SK-N-SH treated with all-trans-retinoic acid at 6 μM for 48 hours (cell line): ENCODE results near the gene RIN3.
A peak's percentile ranks its signal among the peaks of the same experiment; 100 is the strongest.

Experiments
- ATAC-seq: fragments of 200-7000 bp; cut with Tn5 transposase; 3 replicates; pipeline ENCODE4 v1.9.1; 2020; ENCODE audit warnings: mild to moderate bottlenecking, moderate library complexity
- ARNTL ChIP-seq: fragments of 450-650 bp; formaldehyde crosslinking; IDR thresholded peaks from 2 replicates; pipeline ENCODE4 v1.5.0; 2020; ENCODE audit warnings: low read depth, mild to moderate bottlenecking, moderate library complexity, borderline replicate concordance
- BACH2 ChIP-seq: fragments of 250-450 bp; sonication (Bioruptor Pico); IDR thresholded peaks from 2 replicates; pipeline ENCODE4 v1.9.0; 2021; ENCODE audit warnings: mild to moderate bottlenecking, borderline replicate concordance
- CSDC2 ChIP-seq: fragments of 250-450 bp; sonication (Bioruptor Pico); IDR thresholded peaks from 2 replicates; pipeline ENCODE4 v1.5.0; 2020; ENCODE audit warnings: mild to moderate bottlenecking, moderate library complexity
- ESRRG ChIP-seq: fragments of 250-450 bp; sonication (Bioruptor Pico); IDR thresholded peaks from 2 replicates; pipeline ENCODE4 v1.6.1; 2021; ENCODE audit warnings: mild to moderate bottlenecking
- GLIS3 ChIP-seq: fragments of 250-450 bp; sonication (Bioruptor Pico); IDR thresholded peaks from 2 replicates; pipeline ENCODE4 v1.5.0; 2020; ENCODE audit warnings: mild to moderate bottlenecking, moderate library complexity
- OSR1 ChIP-seq: fragments of 250-450 bp; sonication (Bioruptor Pico); IDR thresholded peaks from 2 replicates; pipeline ENCODE4 v1.8.0; 2022; ENCODE audit warnings: moderate library complexity, mild to moderate bottlenecking, inconsistent platforms
- PPARA ChIP-seq: fragments of 250-450 bp; sonication (Bioruptor Pico); IDR thresholded peaks from 2 replicates; pipeline ENCODE4 v1.5.0; 2020; ENCODE audit warnings: mild to moderate bottlenecking, borderline replicate concordance
- RARB ChIP-seq: fragments of 250-450 bp; sonication (Bioruptor Pico); IDR thresholded peaks from 2 replicates; pipeline ENCODE4 v1.8.0; 2021; ENCODE audit warnings: mild to moderate bottlenecking, moderate library complexity
- SNAI2 ChIP-seq: fragments of 250-450 bp; sonication (Bioruptor Pico); IDR thresholded peaks from 2 replicates; pipeline ENCODE4 v1.5.0; 2020; ENCODE audit warnings: mild to moderate bottlenecking, moderate library complexity
- TCF4 ChIP-seq: fragments of 250-450 bp; sonication (Bioruptor Pico); IDR thresholded peaks from 2 replicates; pipeline ENCODE4 v1.8.0; 2021; ENCODE audit warnings: mild to moderate bottlenecking, moderate library complexity, borderline replicate concordance
- TOX ChIP-seq: fragments of 250-450 bp; sonication (Bioruptor Pico); IDR thresholded peaks from 2 replicates; pipeline ENCODE4 v1.8.0; 2021; ENCODE audit warnings: mild to moderate bottlenecking, moderate library complexity, borderline replicate concordance
- ZFP3 ChIP-seq: fragments of 250-450 bp; sonication (Bioruptor Pico); IDR thresholded peaks from 2 replicates; pipeline ENCODE4 v1.5.0; 2020; ENCODE audit warnings: mild to moderate bottlenecking, moderate library complexity
- ZFP30 ChIP-seq: fragments of 450-650 bp; formaldehyde crosslinking; IDR thresholded peaks from 2 replicates; pipeline ENCODE4 v1.5.0; 2022; ENCODE audit warnings: mild to moderate bottlenecking, moderate library complexity
- ZNF70 ChIP-seq: fragments of 450-650 bp; formaldehyde crosslinking; IDR thresholded peaks from 2 replicates; pipeline ENCODE4 v1.5.0; 2020; ENCODE audit warnings: mild to moderate bottlenecking, moderate library complexity
- ZNF8 ChIP-seq: fragments of 450-650 bp; formaldehyde crosslinking; IDR thresholded peaks from 2 replicates; pipeline ENCODE4 v1.5.0; 2020; ENCODE audit warnings: mild to moderate bottlenecking, moderate library complexity
- TF ChIP-seq, protein P1 (sequence below): fragments of 250-450 bp; sonication (Bioruptor Pico); IDR thresholded peaks from 2 replicates; pipeline ENCODE4 v1.5.1; 2021; ENCODE audit warnings: mild to moderate bottlenecking, moderate library complexity
- TF ChIP-seq, protein P2 (sequence below): fragments of 250-450 bp; sonication (Bioruptor Pico); IDR thresholded peaks from 2 replicates; pipeline ENCODE4 v1.8.0; 2020; ENCODE audit warnings: mild to moderate bottlenecking, moderate library complexity, borderline replicate concordance
- TF ChIP-seq, protein P3 (sequence below): fragments of 250-450 bp; sonication (Bioruptor Pico); IDR thresholded peaks from 2 replicates; pipeline ENCODE4 v1.8.0; 2021; ENCODE audit warnings: low read depth, mild to moderate bottlenecking, moderate library complexity, borderline replicate concordance
- TF ChIP-seq, protein P4 (sequence below): fragments of 250-450 bp; sonication (Bioruptor Pico); IDR thresholded peaks from 2 replicates; pipeline ENCODE4 v1.5.0; 2020; ENCODE audit warnings: mild to moderate bottlenecking, moderate library complexity

The RIN3 gene

DNA sequence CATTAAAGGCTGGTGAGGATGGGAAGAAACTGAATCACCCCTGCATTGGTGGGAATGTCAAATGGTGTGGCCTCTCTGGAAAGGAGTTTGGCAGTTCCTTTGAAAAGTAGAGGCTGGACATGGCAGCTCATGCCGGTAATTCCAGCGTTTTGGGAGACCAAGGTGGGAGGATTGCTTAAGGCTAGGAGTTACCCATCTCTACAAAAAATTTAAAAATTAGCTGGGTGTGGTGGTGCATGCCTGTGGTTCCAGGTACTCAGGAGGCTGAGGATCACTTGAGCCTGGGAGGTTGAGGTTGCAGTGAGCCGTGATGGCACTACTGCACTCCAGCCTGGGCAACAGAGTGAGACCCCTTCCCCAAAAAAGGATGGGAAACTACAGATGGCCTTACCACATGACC lies 93.7 kb downstream of the RIN3 start (continued):
- TF ChIP-seq TOX (CRISPR knock-in tag) (no peak), GLIS3 (CRISPR knock-in tag) (no peak)

DNA sequence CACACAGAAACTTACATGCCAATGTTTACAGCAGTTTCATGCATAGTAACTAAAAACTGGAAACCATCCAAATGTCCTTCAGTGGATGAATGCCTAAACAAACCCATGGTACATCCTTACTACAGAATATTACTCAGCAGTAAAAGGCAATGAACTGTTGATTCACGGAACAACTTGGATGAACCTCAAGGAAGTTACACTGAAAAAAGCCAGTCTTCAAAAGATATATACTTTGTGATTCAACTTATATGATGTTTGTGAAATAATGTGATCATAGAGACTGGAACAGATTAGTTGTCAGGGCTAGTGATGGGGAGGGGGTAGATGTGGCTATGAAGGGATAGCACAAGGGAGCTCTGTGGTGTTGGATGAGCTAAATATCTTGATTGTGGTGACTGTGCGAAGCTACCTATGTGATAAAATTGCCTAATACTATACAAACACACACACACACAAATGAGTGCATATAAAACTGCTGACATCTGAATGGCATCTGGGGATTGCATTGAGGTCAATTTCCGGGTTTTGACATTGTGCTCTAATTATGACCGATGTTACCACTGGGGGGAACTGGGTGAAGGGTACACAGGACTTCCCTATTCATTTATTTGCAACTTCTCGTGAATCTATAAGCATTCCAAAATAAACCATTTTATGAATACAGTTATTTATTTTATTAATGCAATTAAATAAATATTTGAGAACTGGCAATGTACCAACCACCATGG lies 94.3 kb downstream of the RIN3 start:
- ATAC-seq: no peak
- TF ChIP-seq, protein P1, sequence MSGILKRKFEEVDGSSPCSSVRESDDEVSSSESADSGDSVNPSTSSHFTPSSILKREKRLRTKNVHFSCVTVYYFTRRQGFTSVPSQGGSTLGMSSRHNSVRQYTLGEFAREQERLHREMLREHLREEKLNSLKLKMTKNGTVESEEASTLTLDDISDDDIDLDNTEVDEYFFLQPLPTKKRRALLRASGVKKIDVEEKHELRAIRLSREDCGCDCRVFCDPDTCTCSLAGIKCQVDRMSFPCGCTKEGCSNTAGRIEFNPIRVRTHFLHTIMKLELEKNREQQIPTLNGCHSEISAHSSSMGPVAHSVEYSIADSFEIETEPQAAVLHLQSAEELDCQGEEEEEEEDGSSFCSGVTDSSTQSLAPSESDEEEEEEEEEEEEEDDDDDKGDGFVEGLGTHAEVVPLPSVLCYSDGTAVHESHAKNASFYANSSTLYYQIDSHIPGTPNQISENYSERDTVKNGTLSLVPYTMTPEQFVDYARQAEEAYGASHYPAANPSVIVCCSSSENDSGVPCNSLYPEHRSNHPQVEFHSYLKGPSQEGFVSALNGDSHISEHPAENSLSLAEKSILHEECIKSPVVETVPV (CRISPR knock-in tag): no peak
- TF ChIP-seq, protein P2, sequence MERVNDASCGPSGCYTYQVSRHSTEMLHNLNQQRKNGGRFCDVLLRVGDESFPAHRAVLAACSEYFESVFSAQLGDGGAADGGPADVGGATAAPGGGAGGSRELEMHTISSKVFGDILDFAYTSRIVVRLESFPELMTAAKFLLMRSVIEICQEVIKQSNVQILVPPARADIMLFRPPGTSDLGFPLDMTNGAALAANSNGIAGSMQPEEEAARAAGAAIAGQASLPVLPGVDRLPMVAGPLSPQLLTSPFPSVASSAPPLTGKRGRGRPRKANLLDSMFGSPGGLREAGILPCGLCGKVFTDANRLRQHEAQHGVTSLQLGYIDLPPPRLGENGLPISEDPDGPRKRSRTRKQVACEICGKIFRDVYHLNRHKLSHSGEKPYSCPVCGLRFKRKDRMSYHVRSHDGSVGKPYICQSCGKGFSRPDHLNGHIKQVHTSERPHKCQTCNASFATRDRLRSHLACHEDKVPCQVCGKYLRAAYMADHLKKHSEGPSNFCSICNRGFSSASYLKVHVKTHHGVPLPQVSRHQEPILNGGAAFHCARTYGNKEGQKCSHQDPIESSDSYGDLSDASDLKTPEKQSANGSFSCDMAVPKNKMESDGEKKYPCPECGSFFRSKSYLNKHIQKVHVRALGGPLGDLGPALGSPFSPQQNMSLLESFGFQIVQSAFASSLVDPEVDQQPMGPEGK (CRISPR knock-in tag): no peak
- TF ChIP-seq, protein P3, sequence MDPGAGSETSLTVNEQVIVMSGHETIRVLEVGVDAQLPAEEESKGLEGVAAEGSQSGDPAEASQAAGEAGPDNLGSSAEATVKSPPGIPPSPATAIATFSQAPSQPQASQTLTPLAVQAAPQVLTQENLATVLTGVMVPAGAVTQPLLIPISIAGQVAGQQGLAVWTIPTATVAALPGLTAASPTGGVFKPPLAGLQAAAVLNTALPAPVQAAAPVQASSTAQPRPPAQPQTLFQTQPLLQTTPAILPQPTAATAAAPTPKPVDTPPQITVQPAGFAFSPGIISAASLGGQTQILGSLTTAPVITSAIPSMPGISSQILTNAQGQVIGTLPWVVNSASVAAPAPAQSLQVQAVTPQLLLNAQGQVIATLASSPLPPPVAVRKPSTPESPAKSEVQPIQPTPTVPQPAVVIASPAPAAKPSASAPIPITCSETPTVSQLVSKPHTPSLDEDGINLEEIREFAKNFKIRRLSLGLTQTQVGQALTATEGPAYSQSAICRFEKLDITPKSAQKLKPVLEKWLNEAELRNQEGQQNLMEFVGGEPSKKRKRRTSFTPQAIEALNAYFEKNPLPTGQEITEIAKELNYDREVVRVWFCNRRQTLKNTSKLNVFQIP: no peak
- no peak for TF ChIP-seq SNAI2 (CRISPR knock-in tag)
- no peak for TF ChIP-seq TCF4
- no peak for TF ChIP-seq TOX (CRISPR knock-in tag)
- no peak for TF ChIP-seq OSR1 (CRISPR knock-in tag)

DNA sequence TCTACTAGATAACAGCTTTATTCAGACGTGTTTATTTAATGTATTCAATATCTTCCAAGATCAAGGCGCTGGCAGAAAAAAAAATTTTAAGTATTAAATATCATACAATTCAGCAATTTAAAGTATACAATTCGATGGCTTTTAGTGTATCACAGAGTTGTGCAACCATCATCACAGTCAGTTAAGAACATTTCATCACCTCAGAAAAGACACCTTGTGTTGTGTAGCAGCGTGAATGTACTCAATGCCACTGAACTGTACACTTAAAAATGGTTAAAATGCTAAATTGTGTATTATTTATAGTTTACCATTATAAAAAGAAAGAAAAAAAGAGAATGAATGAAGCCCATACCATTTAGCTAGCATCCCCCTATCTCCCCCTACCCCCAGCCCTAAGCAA lies 96.4 kb downstream of the RIN3 start:
- ATAC-seq: no peak
- no peak for TF ChIP-seq BACH2
- TF ChIP-seq ZNF70 (CRISPR knock-in tag): no peak
- no peak for TF ChIP-seq ARNTL (CRISPR knock-in tag)
- TF ChIP-seq, protein P3: no peak
- TF ChIP-seq CSDC2 (CRISPR knock-in tag): no peak
- no peak for TF ChIP-seq ESRRG (CRISPR knock-in tag)
- TF ChIP-seq, protein P2 (CRISPR knock-in tag): no peak
- TF ChIP-seq GLIS3 (CRISPR knock-in tag): no peak
- no peak for TF ChIP-seq ZFP30
- TF ChIP-seq PPARA (CRISPR knock-in tag): no peak
- TF ChIP-seq, all 23 proteins: peak for 0

DNA sequence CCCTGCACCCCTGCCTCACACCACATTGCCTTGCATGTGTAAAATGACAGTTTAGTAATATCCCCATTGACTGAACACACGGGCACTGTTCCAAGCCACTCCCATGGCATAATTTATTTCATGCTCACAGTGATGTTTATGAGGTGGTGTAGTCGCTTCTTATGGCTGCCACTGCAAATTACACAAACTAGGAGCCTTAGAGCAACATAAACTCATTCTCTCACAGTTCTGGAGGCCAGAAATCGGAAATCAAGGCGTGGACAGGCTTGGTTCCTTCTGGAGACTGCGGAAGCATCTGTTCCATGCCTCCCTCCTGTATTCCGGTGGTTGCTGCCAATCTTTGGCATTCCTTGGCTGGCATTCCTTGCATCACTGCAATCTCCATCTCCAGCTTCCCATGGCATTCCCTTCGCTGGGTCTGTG lies 97.3 kb downstream of the RIN3 start:
- peak; percentile 47 for ATAC-seq
- TF ChIP-seq, protein P4, sequence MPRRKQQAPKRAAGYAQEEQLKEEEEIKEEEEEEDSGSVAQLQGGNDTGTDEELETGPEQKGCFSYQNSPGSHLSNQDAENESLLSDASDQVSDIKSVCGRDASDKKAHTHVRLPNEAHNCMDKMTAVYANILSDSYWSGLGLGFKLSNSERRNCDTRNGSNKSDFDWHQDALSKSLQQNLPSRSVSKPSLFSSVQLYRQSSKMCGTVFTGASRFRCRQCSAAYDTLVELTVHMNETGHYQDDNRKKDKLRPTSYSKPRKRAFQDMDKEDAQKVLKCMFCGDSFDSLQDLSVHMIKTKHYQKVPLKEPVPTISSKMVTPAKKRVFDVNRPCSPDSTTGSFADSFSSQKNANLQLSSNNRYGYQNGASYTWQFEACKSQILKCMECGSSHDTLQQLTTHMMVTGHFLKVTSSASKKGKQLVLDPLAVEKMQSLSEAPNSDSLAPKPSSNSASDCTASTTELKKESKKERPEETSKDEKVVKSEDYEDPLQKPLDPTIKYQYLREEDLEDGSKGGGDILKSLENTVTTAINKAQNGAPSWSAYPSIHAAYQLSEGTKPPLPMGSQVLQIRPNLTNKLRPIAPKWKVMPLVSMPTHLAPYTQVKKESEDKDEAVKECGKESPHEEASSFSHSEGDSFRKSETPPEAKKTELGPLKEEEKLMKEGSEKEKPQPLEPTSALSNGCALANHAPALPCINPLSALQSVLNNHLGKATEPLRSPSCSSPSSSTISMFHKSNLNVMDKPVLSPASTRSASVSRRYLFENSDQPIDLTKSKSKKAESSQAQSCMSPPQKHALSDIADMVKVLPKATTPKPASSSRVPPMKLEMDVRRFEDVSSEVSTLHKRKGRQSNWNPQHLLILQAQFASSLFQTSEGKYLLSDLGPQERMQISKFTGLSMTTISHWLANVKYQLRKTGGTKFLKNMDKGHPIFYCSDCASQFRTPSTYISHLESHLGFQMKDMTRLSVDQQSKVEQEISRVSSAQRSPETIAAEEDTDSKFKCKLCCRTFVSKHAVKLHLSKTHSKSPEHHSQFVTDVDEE (CRISPR knock-in tag): no peak
- TF ChIP-seq, protein P1 (CRISPR knock-in tag): no peak
- no peak for TF ChIP-seq GLIS3 (CRISPR knock-in tag)
- TF ChIP-seq ZNF8: no peak
- TF ChIP-seq, protein P2 (CRISPR knock-in tag): no peak
- TF ChIP-seq SNAI2 (CRISPR knock-in tag): no peak
- no peak for TF ChIP-seq RARB (CRISPR knock-in tag)
- TF ChIP-seq CSDC2 (CRISPR knock-in tag): no peak
- TF ChIP-seq ZFP3 (CRISPR knock-in tag): no peak
- TF ChIP-seq ZFP30: no peak
- no peak for TF ChIP-seq TOX (CRISPR knock-in tag)
- TF ChIP-seq ARNTL (CRISPR knock-in tag): no peak
